HPDE6-E6E7 (cell line): ENCODE results near the gene PPP1R7.

Source experiments
- DNase-seq: peaks from one replicate; pipeline ENCODE4 v3.0.0; 2011; ENCODE audit warnings: missing footprints; ENCODE audit errors: extremely low spot score

PPP1R7 gene

DNA sequence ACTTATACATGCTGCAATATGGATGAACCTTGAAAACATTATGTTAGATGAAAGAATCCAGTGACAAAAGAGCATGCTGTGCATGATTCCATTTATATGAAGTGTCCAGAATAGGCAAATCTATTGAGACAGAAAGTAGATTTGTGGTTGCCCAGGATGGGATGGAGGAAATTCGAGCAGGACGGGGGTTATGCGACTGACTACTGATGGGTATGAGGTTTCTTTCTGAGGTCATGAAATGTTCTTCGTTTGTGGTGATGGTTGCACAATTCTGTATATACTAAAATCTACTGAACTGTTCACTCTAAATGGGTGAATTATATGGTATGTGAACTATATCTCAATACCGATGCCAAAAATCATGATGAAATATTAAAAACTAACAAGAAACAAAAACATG, 29.3 kb upstream of the PPP1R7 start:
- DNase-seq: no peak

- no peak for DNase-seq
These were observed 27.8 kb upstream of the PPP1R7 start for GRCh38 chr2:241122376-241123002.

GRCh38 chr2:241123816-241124536, 26.3 kb upstream of the PPP1R7 start:
- peak; percentile 52 for DNase-seq

GRCh38 chr2:241125626-241126025, 24.6 kb upstream of the PPP1R7 start:
- no peak for DNase-seq

- DNase-seq: no peak
These were observed 24.1 kb upstream of the PPP1R7 start for GRCh38 chr2:241126201-241126611.

DNA sequence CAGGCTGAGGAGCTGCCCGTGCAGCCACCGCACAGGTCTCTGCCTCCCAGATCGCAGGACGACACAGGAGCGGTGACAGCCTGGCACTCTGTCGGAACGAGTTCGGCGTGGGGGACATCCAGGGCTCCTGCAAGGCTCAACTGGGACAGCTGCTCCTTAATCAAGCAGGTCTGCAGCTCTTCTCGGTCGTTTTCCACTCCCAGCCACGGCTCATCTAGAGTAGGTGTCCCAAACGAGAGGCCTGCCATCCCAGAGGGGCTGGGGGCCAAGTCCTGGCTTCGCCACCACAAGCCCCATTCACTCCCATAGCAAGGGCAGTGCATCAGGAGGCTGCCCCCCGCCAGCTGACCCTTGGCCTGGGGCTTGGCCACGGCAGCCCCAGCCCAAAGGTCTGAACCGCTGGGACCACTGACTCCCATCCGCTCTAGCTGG, 23.5 kb upstream of the PPP1R7 start:
- no peak for DNase-seq

DNA sequence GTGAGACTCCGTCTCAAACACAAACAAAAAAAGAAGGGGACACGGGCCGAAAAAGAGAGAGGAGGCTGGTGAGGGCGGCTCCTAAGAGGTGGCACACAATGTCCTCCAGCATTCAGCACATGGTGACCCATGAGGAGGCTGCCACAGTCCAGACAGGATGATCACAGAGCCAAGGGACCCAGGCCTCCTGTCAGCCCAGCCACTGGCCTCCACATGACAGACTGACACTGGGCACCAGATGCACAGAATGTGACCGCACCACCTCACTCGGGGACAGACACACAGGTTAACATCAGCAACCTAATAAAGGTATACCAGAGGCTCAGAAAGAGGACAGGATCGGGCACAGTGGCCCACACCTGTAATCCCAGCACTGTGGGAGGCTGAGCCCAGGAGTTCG, 22.0 kb upstream of the PPP1R7 start:
- DNase-seq: no peak

DNA sequence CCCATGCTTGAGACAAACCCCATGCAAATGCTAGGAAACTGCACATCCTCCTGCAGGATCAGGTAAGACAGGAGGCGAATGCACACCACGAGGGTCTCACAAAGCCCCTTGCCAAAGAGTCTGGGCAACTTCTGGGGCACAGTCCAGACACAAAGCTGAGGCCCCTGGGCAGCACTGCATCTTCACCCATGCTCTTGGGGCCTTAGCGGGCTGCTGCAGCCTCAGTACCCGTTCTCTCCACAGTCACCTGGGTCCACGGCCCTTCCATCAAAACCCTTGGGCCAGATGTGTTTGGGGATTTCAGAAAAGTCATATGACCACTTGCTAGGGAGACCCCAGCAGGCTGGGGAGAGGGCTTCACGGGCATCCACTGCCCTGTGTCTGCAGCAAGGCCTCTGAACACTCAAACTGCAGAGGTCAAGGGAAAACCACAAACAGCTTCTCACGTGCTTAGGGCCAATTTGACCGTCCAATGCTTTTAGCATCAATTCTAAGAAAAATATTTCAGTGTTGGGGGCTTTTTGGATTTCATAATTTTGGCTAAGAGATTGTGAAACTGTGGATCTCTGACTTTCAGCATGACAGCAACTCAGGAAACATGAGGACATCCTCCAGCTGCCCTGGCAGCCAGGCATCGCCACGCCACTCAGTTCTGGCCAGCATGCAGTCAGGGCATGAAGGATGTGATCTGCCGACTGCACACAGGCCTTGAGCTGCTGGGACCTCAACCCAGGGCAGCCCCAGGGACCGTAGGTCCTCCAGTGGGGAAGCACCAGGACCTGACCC, 21.0 kb upstream of the PPP1R7 start:
- no peak for DNase-seq

DNA sequence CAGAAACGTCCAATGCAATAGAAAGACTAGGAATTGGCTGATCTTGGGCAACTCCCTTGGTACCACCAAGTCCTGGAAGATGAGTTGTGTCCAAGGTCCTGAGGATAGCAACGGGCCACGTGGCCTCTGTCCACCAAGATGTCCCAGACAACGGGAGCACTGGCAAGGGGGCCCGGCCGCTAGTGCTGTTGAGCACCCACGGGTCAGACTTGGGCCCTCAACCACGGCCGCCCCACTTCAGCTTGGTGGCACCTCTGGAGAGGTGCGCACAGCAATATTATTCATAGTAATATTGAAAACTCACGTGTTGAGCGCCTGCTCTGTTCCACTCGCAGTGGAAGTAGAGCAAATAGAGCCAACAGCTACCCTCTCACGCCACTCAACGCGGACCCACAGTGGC, 20.0 kb upstream of the PPP1R7 start:
- DNase-seq: no peak

DNA sequence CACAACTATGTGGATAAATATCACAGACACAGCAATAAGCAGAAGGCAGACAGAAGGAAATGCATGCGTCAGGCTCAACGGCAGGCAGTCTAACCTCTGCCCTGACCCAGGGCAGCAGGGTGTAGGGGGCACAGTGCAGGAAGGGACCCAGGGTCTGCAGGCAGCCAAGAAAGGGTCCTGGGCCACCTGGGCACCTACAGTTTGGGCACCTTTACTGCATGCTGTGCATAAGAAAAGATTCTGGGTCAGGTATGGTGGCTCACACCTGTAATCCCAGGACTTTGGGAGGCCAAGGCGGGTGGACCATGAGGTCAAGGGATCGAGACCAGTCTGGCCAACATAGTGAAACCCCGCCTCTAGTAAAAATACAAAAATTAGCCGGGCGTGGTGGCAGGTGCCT, 18.7 kb upstream of the PPP1R7 start:
- no peak for DNase-seq

GRCh38 chr2:241132538-241133435, 17.5 kb upstream of the PPP1R7 start:
- DNase-seq: no peak

GRCh38 chr2:241133436-241133820, 16.8 kb upstream of the PPP1R7 start:
- no peak for DNase-seq

DNA sequence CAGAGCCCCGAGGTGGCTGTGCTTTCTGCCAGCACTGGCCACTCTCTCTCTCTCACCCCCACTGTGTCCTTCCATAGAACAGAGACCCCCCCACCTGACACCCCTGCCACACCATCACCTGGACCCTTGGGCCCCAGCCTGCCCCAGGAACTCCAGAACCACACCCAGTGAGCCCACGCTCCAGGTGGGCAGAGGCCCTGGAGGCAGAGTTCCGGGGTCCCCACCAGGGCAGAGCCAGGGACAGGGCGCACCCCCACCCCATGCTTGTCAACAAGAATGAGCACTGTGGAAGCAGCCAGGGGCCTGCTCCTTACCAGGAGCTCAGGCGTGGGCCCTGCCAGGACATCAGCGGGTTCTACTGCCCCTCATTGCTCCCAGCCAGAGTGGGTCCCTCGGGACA, 15.6 kb upstream of the PPP1R7 start:
- no peak for DNase-seq

DNA sequence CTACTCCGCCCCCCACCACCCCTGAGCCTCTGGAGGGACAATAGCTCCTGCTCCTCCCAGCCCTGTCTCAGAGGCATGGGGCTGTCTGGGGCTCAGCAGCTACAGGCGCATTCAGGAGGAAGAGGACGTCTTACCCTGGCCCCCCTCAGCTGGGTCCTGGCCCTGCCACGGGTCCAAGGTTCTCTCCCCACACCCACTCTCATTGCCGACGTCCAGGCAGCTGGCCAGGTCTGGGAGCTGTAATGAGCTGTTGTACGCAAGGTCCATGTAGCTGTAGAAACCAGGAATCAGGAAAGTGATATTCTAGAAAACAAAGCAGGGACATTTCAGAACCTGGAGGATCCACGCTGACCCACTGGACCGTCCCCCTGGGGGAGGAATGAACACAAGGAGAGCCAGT, 14.5 kb upstream of the PPP1R7 start:
- no peak for DNase-seq

- DNase-seq: no peak
These were observed 14.1 kb upstream of the PPP1R7 start for GRCh38 chr2:241136191-241136590.

GRCh38 chr2:241136661-241137260, 13.5 kb upstream of the PPP1R7 start:
- DNase-seq: no peak

- no peak for DNase-seq
These were observed 12.7 kb upstream of the PPP1R7 start for GRCh38 chr2:241137276-241138190.

DNA sequence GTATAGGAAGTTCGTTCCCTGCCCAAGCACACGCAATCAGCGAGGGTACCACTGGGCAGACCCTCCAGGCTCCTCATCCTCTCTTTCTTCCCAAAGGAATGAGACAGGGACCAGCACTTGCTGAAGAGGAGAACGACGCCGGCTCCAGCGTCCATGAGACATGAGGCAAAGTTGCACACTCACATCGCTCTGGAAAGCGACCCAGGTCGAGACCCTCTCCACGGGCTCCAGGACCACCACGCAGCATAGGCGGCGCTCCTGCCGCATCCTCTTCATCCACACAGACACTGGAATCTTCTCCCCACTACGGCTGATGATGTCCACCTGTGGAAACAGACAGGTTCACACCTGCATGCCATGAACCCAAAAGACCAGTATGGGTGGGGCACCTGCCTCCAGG, 11.8 kb upstream of the PPP1R7 start:
- no peak for DNase-seq

- no peak for DNase-seq
These were observed 10.5 kb upstream of the PPP1R7 start for GRCh38 chr2:241139531-241140444.
